Coronary artery (tissue), 2 donors: ENCODE data around the gene RRAGC.
A peak's percentile ranks its signal among the peaks of the same experiment; 100 is the strongest.

Experiments
- DNase-seq: peaks from one replicate; pipeline ENCODE4 v3.0.0-alpha.2; 2017; ENCODE audit warnings: low spot score
- H3K27ac ChIP-seq, 2 donors: fragments of 200-600 bp; sonication (generic); one replicate each; pipeline ENCODE4 v1.5.1; 2016 to 2019
- H3K4me3 ChIP-seq: fragments of 200-600 bp; sonication (generic); 2 replicates; pipeline ENCODE4 v1.5.1; 2016; ENCODE audit warnings: mild to moderate bottlenecking, moderate library complexity
- CTCF ChIP-seq: fragments of 200-600 bp; sonication (generic); IDR thresholded peaks from one replicate; pipeline ENCODE4 v1.5.1; 2019; ENCODE audit warnings: antibody characterized with exemption

Gene RRAGC

GRCh38 chr1:38791164-38791515, 68.4 kb downstream of the RRAGC start:
- no peak overlapping the region for H3K27ac ChIP-seq
- no peak for TF ChIP-seq CTCF
- no peak overlapping the region for H3K4me3 ChIP-seq
- no peak for DNase-seq

GRCh38 chr1:38790422-38791163, 69.0 kb downstream of the RRAGC start:
- Histone ChIP-seq H3K27ac (no peak overlapping the region), H3K4me3 (no peak overlapping the region)
- TF ChIP-seq CTCF: no peak
- DNase-seq: peak; percentile 17

GRCh38 chr1:38789498-38790169, 69.9 kb downstream of the RRAGC start:
- TF ChIP-seq CTCF: no peak
- H3K27ac ChIP-seq: no peak overlapping the region
- no peak overlapping the region for H3K4me3 ChIP-seq
- peak; percentile 1 for DNase-seq

GRCh38 chr1:38788341-38789336, 70.9 kb downstream of the RRAGC start:
- TF ChIP-seq CTCF: no peak
- no peak overlapping the region for H3K27ac ChIP-seq
- H3K4me3 ChIP-seq: no peak overlapping the region
- no peak for DNase-seq
